ENCODE measurements around the gene CTNS.

The CTNS gene

DNA sequence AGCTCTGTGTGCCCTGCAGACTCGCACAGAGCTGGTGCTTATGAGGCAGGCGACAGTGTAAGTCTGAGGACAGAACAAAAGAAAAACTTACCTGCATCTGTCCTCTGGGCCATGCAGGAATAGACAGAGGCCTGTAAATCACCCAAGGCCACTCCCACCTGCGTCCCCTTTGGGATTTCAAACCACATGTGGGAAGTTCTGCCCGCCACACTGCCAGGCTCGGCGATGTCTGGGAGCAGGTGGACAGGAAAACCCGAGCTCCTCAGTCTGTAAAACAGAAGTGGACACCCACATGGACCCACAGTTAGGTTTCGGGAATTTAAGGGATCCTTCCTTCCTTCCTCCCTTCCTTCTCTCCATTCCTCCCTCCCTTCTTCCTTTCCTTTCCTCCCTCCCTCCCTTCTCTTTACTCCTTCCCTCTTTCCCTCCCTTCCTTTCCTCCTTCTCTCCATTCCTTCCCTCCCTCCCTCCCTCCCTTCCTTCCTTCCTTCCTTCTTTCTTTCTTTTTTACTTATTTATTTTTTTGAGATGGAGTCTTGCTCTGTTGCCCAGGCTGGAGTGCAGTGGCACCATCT is 15.3 kb upstream of the CTNS start:
- DNase-seq (ENCODE audit: low read depth, low spot score), result no peak
- no peak overlapping the region for H3K4me3 ChIP-seq (ENCODE audit: low read length)

DNA sequence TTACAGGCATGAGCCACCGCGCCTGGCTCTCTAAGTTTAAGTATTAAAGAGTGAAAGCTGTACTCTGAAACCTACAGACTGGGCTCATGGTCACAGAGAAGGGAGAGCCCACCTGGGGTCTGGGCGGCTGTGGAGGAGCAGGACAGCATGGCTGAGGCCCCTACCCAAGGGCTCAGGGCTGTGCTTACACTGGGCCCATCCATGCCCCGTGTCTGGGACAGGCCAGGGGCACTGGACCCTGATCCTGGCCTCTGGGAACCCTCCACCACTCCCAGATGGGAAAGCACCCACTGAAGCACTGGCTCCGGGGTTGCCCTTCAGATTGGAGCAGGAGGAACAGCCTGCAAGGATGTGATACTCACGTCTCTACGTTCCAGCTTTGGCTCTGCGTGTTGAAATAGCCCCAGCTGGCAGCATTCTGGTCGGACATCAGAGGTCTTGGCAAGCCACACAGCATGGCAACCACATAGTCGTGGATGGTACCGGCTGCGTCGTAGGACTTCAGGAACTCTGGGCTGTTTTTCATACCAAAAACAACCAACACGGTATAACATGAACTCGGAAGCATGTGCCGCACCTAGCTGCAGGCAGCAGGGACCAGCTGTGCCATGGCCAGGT is 13.5 kb upstream of the CTNS start:
- no peak for DNase-seq (ENCODE audit: low read depth, low spot score)
- H3K4me3 ChIP-seq (ENCODE audit: low read length), result no peak overlapping the region

DNA sequence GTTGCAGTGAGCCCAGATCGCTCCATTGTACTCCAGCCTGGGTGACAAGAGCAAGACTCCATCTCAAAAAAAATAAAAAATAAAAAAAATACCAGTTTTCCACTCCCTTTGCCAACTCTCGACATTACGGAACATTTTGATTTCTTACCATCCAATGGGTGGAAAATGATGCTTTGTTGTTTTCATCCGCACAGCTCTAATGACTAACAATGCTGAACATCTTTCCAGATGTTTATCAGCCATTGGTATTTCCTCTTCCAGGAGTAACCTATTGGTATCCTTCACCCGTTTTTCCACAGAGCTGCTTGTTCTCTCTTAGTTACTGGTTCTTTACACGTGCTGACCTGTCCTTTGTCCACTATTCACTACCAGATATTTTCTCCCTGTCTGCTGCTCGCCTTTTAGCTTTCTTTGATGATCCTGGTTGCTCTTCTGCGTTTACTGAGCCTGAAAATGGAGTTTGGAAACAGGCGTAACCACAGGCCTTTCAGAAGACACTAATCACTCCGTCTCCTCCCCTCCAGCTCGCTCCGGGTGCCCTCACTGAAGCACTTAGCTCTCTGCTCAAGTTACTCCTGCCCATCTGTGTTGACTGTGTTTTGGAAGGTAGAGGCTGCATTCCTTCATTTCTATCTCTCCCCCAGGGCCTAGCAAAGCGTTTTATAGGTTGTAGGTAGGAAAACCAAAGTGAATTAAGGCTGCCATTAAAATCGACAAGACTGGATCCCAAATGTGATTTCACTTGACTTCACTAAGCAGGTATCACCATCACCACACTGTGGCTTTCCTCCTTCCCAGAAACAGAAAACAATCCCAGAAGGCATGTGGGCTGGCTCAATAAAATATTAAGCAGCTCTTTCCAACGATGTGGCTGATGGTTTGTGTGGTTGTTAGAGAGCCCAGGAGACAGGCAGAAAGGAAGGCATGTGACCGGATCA is 9.5 kb upstream of the CTNS start:
- no peak for DNase-seq (ENCODE audit: low read depth, low spot score)
- no peak overlapping the region for H3K4me3 ChIP-seq (ENCODE audit: low read length)

DNA sequence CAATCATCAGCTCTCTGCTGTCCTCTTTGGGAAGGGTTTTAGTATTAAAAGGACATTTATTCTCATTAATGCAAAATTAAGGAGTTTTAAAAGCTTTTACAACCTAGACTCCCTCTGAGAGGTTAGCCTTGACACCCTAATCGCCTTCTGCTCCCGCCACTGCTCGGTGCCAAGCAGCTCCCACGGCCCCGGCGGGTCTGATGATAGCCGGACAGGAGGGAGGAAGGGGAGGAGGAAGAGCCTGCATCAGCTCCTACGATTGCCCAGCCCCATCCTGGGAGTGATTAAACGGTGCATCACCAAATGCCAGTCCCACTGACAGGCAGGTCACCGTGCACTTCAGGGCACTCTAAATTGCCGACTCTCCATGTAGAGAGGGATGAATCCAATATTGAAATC is 8.8 kb upstream of the CTNS start:
- DNase-seq (ENCODE audit: low read depth, low spot score), result no peak
- no peak overlapping the region for H3K4me3 ChIP-seq (ENCODE audit: low read length)

DNA sequence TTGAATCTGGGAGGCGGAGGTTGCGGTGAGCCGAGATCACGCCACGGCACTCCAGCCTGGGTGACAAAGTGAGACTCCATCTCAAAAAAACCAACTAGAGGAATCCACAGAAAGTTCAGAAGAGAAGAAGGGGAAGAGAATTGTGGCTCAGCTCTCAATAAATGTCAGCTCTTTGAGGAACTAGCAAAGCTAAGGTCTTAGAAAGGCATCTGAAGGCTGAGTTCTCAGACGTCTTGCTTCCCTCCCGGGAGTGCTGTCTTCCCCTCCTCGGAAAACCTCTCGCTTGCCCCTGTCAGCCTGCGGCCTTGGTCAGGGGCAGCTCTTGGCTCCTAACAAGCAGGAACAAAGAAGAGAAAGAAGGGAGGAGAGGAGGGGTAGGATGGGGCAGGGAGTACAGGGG is 5.8 kb upstream of the CTNS start:
- H3K4me3 ChIP-seq (ENCODE audit: low read length), result no peak overlapping the region
- DNase-seq (ENCODE audit: low read depth, low spot score), result no peak

DNA sequence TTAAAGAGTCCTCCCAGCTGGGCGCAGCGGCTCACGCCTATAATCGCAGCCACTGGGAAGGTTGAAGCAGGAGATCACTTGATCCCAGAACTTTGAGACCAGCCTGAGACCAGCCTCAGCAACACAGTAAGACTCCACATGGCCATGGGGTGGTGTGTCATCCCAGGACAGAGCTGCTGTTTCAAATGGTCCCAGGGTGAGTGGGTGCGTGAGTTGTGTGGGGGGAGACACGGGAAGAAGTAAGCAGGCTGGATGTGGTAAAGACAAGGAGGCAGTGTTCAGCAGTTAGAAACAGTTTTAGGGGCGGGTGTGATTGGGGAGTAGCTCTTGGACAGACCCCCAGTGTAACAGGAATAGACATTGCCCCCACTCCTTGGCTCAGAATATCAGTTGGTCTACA is 4.3 kb upstream of the CTNS start:
- no peak for DNase-seq (ENCODE audit: low read depth, low spot score)
- H3K4me3 ChIP-seq (ENCODE audit: low read length), result no peak overlapping the region

DNA sequence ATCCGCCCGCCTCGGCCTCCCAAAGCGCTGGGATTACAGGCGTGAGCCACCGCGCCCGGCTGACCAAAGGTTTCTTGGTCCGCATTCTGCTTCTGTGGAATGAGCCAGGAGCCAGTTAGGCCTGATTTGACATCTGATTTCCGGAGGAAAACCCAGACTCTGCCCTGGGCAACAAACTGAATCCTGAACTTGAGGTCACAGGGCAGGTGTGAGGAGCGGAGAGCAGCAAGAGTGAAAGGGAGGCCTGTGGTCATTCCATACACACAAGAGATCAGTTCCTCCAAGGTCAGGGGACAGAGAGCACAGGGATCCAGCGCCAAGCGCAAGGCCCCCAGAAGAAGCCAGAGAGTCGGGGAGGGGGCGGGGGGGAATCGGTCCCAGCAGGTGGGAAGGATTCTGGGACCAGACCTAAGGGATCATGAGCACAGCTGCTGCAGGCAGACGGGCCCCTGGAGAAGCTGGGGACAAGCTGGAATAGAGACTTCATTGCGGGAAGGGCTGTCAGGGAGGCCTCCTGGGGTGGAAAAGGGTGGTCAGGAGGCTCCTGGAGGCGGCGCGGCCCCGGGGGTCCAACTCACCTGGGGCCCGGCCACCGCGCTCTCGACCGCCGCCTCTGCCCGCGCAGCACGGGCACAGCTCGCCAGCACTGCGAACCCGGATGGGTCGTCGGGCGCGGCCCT is 946 bp upstream of the CTNS start:
- no peak for DNase-seq (ENCODE audit: low read depth, low spot score)
- peak overlapping the region; percentile 76 for H3K4me3 ChIP-seq (ENCODE audit: low read length)

DNA sequence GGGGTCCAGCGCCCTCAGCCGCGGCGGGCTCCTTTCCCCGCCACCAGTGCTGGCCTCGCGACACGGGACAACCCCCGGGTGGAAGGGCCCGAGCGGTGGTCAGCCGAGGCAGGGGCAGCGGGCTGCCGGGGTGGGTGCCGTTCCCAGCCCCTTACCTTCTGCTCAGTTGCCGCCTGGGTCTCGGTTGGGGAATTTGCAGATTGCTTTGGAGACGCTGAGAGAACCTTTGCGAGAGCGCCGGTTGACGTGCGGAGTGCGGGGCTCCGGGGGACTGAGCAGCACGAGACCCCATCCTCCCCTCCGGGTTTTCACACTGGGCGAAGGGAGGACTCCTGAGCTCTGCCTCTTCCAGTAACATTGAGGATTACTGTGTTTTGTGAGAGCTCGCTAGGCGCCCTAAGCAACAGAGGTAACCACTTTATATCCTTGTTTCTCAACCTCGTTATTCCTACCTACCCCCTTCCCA is 381 bp downstream of the CTNS start:
- peak overlapping the region; percentile 76 for H3K4me3 ChIP-seq (ENCODE audit: low read length)
- no peak for DNase-seq (ENCODE audit: low read depth, low spot score)

DNA sequence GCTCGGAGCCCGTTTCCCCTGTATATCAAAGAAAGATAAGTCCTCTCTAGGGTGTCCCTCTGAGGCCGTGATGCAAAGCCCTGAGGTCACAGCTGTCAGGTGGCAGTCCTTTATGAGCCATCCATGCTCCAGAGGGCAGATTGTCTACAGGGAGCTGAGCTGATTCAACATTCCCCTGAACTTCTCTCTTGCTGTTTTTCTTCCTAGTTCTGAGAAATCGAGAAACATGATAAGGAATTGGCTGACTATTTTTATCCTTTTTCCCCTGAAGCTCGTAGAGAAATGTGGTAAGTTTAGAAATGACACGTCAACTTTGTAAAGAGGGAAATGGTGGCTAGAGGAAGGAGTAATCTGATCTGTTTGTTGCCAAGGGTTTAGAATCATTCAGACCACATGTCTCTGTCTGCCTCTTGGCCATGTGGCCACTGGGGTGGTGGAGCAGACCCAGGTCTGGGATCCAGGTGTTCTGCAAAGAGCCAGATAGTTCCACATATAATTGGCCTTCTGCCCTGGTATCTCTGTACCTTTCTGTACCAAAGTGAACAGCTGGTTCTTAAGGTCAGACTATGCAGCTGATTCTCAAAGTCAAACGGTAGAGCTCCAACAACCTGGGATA is 3.5 kb downstream of the CTNS start:
- DNase-seq (ENCODE audit: low read depth, low spot score), result no peak
- H3K4me3 ChIP-seq (ENCODE audit: low read length), result no peak overlapping the region

DNA sequence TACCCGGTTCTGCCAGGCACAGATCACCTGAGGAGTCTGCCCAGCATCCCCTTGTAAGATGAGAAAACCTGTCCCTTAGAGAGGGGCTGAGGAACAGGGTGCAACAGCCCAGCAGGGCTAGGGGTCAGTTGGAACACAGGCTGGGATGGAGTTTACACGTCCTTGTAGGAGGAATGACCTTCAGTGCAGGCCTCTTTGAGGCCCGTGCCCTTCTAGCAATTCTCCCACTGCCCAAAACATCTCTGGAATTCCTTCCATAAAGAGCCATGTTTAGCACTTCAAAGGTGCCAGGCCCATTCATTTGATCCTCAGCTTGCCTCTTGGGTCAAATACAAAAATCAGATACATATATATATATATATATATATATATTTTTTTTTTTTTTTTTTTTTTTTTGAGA is 4.5 kb downstream of the CTNS start:
- H3K4me3 ChIP-seq (ENCODE audit: low read length), result no peak overlapping the region
- DNase-seq (ENCODE audit: low read depth, low spot score), result no peak

DNA sequence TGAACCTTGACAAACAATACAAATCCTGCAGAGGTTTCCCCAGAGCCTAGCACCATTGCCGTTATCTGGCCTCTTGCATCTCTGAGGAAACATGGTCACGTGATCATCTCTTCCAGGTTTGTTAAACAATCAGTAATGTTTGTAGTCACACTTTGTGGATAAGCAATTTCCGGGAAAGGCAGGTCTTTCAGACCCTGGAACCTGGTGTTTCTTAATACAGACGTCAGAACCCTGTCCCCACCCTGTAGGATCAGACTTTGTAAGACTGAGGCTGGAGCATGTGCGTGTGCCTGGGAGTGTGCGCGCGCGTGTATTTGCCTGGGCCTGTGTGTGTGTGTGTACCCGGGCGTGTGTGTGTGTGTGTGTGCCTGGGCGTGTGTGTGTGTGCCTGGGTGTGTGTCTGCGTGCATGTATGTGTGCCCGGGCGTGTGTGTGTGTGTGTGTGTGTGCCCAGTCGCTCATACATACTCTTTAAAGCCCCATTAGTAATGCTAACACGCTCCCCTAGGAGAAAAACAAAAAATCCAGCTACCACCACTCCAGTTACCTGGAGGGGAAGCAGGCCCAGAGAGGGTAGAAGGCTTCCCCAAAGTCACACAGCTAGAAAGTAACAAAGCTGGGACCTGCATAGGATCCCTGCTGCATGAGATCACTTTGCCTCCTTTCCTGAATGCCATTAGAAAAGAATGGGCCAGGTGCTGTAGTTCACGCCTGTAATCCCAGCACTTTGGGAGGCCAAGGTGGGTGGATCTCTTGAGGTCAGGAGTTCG is 5.3 kb downstream of the CTNS start:
- H3K4me3 ChIP-seq (ENCODE audit: low read length), result no peak overlapping the region
- DNase-seq (ENCODE audit: low read depth, low spot score), result no peak

DNA sequence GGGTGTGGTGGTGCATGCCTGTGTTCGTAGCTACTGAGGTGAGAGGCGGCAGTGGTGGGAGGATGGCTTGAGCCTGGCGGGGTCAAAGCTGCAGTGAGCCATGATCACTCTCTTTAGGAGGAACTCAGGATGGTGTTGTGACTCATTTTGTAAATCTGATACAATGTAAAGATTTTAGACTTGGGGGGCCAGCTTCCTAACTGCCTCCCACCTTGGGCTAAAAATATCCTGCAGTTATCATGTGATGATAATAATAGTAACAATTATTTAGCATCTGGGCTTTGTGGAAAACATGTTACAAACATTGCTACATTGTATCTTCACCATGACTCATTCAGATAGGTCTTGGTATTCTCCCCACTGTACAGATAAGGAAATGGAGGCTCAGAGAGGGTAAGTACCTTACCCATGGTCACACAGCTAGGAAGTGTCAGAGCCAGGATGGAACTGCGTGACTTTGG is 7.4 kb downstream of the CTNS start:
- no peak for DNase-seq (ENCODE audit: low read depth, low spot score)
- no peak overlapping the region for H3K4me3 ChIP-seq (ENCODE audit: low read length)

DNA sequence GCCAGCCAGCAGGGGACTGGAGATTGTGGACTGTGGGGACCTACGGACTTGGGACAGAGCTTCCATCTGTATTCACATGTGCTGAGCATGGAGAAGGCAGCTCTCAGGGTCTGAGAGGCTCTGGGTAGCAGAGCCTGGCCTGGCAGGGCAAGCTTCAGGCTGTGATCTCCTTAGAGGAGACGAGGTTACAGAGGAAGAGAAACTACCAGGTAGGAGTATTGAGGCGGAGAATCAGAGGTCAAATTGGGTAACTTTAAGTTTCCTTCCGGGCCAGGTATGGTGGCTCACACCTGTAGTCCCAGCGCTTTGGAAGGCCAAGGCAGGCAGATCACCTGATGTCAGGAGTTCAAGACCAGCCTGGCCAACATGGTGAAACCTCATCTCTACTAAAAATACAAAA is 8.8 kb downstream of the CTNS start:
- no peak overlapping the region for H3K4me3 ChIP-seq (ENCODE audit: low read length)
- no peak for DNase-seq (ENCODE audit: low read depth, low spot score)

DNA sequence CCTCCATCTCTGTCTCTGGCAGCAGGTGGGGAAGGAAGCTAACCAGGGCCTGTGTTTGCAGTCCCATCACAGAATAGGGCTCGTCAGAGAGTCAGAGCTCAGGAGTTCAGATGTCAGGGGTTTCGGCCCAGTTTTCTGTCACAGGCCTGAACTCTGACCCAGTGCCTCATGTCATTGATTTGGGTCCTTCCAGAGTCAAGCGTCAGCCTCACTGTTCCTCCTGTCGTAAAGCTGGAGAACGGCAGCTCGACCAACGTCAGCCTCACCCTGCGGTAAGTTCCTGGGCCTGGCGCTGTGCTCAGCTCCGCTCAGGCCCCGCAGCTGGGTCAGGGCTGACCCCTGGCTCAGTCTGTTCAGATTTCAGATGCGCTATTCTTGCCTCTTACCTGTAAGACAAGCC is 10.7 kb downstream of the CTNS start:
- H3K4me3 ChIP-seq (ENCODE audit: low read length), result no peak overlapping the region
- no peak for DNase-seq (ENCODE audit: low read depth, low spot score)

DNA sequence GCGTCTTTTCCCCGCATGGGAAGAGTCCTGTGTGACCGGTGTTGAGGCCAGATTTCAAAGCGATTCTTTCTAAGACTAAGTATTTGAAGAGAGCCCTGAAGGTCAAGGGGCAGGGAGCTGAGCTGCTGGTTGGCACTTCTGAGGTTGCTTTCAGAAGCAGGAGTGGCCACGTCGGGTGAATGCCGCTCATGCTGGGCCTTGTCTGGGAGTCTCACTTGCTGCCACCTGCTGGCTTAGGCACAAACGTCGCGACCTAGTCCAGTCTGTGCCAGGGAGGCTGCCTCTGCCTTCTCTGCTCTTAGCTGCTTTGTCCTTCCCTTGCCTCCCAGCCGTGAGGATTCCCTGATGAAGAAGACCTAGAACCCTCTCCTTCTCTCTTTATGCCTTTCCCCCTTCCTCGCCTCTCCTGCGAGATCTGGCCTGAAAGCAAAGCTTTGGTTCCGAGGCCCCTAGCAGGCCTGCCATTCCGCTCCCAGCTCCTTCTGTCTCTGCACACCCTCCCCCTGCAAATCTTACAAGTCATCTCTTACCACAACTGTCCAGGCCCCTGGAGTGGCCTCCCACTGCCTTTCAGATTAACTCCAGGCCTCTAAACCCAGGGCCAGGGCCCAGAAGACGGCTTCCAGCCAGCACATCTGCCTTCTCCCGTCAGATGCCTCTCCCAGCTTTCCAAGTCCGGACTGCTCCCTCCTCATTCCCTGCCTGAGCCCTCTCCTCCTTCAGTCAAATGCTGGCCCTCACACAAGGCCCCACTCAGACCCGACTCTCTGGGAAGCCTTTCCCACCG is 11.4 kb downstream of the CTNS start:
- peak; percentile 29 for DNase-seq (ENCODE audit: low read depth, low spot score)
- H3K4me3 ChIP-seq (ENCODE audit: low read length), result no peak overlapping the region

DNA sequence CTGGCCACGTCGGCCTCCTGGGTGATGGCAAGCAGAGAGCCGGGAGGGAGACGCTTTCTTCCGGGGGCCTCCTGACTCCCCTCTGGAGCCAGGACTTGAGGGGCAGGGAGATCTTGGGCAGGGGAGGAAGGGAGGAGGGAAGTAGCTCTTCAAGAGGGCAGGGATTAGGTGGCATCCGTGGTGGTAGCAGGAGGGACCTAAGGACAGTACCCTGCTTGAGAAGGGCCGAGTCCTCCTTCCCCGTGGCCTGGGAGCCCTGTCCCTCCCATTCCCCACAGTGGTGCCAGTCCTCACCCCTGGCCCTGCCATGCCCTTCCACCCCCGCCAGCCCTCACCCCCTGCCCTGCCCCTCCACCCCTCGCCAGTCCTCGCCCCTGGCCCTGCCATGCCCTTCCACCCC is 19.2 kb downstream of the CTNS start:
- no peak for DNase-seq (ENCODE audit: low read depth, low spot score)
- no peak overlapping the region for H3K4me3 ChIP-seq (ENCODE audit: low read length)

DNA sequence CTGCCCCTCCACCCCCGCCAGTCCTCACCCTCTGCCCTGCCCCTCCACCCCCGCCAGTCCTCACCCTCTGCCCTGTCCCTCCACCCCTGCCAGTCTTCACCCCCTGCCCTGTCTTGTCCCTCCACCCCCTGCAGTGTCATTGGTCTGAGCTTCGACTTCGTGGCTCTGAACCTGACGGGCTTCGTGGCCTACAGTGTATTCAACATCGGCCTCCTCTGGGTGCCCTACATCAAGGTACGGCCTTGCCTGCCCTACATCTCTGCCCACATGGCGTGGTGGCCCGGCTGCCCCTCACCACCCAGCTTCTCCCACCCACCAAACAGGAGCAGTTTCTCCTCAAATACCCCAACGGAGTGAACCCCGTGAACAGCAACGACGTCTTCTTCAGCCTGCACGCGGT is 19.8 kb downstream of the CTNS start:
- no peak overlapping the region for H3K4me3 ChIP-seq (ENCODE audit: low read length)
- no peak for DNase-seq (ENCODE audit: low read depth, low spot score)

Measured in Jurkat, Clone E6-1 (cell line).